ENCODE measurements around the gene TMEM266.
"Not testable (repeated sequence)": the region's sequence is repeated elsewhere in the genome, so short reads cannot be mapped to it uniquely, and the experiment has no call there.

Gene TMEM266, protein sequence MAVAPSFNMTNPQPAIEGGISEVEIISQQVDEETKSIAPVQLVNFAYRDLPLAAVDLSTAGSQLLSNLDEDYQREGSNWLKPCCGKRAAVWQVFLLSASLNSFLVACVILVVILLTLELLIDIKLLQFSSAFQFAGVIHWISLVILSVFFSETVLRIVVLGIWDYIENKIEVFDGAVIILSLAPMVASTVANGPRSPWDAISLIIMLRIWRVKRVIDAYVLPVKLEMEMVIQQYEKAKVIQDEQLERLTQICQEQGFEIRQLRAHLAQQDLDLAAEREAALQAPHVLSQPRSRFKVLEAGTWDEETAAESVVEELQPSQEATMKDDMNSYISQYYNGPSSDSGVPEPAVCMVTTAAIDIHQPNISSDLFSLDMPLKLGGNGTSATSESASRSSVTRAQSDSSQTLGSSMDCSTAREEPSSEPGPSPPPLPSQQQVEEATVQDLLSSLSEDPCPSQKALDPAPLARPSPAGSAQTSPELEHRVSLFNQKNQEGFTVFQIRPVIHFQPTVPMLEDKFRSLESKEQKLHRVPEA

DNA sequence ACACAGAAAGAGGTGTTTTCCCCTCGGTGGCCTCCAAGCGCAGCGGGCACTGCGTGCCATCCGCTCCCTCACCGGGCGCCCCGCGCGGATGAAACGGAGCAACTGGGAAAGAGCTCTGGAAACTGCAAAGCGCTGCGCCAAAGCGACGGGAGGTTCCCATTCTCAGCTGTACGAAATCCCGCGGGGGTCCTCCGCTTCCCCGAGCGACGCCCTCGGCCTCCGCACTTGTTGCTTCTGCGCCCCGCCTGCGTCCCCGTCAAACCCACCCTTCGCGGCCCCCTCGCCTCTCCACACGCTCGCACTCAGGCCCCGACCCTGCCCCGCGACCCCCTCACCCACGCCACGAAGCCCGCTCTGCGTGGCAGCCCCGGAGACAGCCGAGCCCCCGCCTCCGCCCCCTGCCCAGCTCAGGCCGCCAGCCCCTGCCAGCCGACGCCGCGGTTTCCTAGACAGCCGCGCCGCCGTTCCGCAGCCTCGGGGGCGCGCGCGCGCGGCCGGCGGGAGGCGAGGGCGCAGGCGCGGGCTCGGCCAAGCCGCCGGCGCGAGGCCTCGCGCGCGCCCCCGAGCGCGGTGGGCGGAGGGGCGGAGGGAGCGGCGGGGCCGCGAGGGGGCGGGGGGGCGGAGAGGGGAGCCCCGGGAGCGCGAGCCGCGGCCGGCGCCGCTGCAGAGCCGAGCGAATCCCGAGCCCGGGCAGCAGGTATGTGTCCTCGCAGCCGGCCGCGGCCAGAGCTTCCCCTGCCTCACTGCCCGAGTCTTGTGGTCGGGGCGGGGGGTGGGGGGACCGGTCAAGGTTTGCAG lies at the start of gene TMEM266:
Gene TMEM266, plus strand, starts transcription at position 666 of the 798 bp plus-strand sequence. CDS start 74,279 bp downstream, outside the sequence.
- DNase-seq (ENCODE audit: low read depth): no peak

DNA sequence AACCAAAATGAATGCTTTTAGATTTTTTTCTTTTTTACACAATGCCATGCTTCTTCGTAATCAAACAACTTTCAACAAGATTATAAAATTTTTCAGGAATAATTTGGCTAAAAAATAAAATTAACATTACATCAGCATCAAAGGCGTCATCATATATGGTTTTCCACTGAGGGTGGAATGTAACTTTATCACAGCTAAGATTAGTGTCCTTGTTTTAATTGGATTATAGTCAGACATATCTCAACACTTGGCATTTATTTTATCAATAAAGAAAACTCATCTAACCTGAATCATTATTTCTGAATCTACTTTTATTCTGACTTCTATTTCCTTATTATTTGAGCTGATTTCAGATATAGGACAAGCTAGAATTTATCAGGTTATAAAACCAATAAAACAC lies 49.2 kb upstream of the TMEM266 start:
- no peak for DNase-seq (ENCODE audit: low read depth)

DNA sequence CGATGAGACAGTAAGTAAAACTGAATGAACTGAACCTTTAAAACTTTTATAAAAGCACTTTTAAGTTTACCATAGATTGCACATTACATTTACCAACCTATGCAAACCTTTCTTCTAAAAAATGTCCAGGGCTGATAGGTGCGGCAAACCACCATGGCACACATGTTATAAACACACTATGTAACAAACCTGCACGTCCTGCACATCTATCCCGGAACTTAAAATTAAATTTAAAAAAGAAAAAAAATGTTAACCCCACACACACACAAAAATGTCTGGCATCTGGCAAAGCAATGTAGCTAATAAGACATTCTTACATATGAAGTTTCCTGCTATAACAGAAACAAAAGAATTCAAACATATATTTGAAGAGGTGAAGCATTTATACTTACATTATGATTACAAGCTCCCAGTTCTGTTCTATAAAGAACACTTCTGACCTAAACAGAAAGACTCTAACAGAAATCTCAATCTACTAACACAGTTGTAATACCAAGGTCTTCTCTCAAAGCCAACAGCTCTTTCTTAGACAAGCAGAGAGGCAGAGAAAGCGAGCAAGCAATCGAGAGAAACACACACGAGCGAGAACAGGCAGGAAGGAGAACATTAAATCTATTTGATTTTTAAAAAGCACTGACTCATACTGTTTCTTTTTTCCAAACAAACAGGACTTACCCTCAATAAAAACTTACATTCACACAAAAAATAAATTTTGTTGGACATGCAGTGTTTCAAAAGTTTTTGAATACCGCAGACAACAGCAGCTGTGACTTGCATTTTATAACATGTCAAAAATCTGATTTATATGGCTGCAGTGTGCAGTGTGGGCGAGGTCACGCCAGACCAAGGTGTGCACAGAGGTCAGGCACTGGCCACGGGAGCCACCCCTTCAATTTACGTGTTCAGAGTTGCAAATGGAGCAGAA lies 47.9 kb upstream of the TMEM266 start, which contains the start of gene NRG4:
Gene NRG4, minus strand, starts transcription at position 798 of the 925 bp plus-strand sequence. CDS start 1,194 bp downstream, outside the sequence.
- no peak for DNase-seq (ENCODE audit: low read depth)

DNA sequence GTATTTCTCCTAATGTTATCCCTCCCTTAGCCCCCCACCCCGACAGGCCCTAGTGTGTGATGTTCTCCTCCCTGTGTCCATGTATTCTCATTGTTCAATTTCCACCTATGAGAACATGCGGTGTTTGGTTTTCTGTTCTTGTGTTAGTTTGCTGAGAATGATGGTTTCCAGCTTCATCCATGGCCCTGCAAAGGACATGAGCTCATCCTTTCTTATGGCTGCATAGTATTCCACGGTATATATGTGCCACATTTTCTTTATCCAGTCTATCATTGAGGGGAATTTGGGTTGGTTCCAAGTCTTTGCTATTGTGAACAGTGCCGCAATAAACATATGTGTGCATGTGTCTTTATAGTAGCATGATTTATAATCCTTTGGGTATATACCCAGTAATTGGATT lies 46.3 kb upstream of the TMEM266 start:
- DNase-seq (ENCODE audit: low read depth): not testable (repeated sequence)

DNA sequence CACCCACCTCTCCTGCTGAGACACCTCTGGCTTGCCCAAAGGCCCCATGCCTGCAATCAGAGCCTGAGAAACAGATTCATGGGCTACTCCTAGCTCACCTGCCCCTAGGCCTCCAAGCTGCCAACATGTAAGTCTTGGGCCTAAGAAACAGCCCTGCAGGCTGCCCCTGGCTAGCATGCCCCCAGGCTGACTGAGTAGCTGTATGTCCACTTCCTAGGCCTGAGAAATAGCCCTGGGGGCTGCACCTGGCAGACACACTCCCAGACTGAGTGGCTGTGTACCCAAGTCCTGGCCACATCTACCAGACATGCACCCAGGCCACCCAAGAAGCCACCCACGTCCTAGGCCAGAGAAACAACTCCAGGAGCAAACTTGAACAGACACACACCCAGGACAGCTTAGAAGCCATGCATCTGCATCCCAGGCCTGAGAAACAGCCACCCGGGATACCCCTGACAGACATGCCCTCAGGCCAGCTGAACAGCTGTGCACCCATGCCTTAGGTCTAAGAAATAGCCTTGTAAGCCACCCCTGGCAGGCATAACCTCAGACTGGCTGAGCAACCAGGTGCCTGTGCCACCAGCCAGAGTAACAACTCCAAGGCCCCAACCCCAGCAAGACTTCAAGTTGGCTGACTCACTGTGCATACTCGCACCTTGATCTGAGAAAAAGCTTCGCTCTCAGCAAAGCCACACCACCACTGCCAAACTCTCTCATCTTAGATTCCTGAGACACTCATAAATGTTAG lies 35.6 kb upstream of the TMEM266 start:
- no peak for DNase-seq (ENCODE audit: low read depth)

DNA sequence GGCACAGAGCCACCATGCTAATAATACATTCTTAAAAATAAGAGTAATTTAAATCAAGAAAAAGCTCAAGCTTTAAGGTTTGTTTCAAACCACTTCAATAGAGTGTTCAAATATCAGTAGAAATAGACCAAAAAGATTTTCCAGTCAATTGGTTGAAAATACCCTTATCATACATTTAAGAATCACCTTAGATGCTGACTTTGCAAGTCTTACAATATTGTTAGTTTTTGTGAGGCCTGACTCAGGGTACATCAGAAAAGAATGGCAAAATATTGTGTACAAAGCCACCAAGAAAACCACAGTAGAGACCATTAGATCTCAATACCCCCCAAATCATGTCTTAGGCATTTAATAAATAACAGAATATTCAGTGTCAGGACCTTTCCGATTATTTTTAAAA lies 27.7 kb upstream of the TMEM266 start:
- no peak for DNase-seq (ENCODE audit: low read depth)

DNA sequence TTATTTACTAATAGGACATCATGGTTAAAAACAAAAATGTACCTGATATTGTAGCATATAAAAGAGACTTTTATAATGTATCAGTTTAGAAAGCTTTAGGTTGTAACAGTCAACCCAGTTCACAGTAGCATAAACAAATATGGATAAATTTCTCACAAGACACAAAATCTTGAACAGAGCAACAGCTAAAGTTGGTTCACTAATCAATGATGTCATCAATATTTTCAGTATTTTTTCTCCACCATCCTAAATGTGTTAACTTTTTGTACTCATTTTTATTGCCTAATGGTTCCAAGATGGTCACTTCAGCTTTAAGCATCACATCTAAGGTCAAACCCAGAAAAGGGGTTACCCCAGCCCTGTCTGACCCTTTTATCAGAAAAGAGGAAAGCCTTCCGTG lies 26.3 kb upstream of the TMEM266 start:
- DNase-seq (ENCODE audit: low read depth): no peak

DNA sequence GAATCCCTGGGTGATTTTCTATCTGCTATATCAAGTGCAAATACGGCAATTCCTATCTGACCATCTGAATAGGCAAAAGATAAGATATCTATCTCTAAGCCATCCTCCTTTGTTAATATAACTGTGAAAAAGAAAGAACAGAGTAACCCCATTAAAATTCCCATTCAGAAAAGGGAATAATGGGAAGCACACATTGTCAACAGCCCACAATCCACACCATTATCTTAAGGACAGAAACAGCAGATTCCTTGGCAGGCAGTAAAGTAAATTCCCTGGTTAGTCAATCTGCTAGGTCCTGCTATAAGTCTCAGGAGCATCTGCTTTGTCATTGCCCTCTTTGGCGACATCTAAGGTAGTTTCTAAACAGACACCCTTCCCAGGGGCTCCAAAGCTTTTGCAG lies 25.7 kb upstream of the TMEM266 start:
- DNase-seq (ENCODE audit: low read depth): no peak

DNA sequence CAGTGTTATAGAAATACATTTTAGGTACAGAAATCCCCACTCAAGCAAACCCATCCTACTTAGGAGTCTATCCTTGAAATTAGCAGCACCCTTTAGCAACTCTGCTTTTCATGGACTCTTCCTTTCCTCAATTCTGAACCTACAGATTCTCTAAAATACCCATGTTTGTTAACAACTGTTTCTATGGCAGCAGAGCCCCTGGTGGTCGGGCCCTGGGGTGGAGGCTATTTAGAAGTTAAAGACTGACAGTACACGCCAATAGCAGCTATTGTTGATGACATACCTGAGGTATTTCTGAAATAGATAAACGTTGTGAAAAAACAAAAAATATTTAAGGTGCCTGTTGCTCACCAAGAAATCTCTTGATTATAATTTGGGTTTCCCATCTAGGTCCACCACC lies 24.2 kb upstream of the TMEM266 start:
- no peak for DNase-seq (ENCODE audit: low read depth)

DNA sequence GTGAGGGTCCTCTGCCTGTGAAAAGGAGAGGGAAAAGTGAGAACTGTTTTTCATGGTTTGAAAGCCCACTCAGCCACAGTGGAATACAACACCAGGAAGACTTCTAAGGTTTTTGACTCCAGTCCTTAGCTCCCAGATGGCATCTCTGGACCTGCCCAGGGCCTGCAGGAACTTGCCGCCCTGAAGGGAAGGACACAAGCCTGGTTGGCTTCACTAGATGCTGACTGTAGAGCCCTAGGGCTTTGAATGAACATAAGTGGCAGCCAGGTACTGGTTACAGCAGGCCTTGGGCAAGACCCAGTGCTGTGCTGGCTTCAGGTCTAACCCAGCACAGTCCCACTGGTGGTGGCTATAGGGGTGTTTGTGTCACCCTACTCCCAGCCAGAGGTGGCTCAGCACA lies 21.3 kb upstream of the TMEM266 start:
- no peak for DNase-seq (ENCODE audit: low read depth)

DNA sequence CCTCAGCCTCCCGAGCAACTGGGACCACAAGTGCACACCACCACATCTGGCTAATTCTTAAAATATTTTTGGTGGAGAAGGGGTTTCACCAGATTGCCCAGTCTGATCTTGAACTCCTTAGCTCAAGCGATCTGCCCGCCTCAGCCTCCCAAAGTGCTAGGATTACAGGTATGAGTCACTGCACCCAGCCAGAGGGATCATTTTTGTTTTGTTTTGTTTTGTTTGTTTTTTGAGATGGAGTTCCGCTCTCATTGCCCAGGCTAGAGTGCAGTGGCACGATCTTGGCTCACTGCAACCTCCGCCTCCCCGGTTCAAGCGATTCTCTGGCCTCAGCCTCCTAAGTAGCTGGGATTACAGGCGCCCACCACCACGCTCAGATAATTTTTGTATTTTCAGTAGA lies 5.6 kb upstream of the TMEM266 start:
- not testable (repeated sequence) for DNase-seq (ENCODE audit: low read depth)

DNA sequence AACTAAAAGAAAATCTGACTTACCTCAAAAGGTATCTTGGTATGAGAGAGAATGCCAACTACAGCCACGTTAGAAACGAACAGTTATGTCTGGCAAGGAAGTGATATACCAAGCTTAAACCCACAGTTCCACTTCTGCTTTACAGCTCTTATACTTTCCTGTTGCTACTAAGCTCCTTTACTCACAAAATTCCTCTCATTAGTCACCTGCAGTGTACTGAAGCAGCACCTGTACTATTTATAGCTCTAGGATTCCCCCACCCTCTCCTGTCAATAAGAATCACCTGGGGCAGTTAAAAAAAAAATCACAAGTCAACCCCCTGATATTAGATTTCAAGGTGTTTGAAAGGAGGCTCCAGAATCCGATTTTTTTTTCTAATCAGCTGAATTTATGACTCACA lies 2.9 kb upstream of the TMEM266 start:
- no peak for DNase-seq (ENCODE audit: low read depth)

DNA sequence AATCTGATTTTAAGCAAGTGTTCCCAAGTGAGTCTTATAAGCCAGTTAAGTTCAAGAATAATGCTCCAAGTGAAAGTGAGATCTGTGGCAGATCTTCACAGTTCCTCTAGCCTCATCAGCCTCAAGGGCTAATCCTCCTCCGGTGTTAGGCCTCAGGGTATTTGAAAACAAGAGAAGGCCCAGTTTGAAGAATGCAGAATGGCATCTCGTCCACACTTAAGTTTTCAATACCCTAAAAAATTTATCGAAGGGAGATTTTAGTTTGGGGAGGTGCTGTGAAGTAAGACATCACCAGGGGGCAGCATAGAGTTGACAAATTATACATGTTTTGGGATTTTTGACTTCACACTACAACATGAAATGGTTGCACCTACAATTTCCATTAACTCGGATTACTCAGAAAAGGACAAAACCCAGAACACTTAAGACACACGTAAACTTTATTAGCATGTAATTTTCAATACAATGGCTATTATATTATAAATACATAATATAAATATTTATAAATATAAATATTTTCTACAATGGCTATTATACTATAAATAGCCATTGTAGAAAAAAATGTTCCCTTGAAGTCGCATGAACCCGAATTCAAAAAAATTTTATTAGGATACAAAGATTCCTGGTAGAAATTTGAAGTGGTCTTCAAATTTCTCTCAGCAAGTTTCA lies 2.3 kb upstream of the TMEM266 start:
- no peak for DNase-seq (ENCODE audit: low read depth)

DNA sequence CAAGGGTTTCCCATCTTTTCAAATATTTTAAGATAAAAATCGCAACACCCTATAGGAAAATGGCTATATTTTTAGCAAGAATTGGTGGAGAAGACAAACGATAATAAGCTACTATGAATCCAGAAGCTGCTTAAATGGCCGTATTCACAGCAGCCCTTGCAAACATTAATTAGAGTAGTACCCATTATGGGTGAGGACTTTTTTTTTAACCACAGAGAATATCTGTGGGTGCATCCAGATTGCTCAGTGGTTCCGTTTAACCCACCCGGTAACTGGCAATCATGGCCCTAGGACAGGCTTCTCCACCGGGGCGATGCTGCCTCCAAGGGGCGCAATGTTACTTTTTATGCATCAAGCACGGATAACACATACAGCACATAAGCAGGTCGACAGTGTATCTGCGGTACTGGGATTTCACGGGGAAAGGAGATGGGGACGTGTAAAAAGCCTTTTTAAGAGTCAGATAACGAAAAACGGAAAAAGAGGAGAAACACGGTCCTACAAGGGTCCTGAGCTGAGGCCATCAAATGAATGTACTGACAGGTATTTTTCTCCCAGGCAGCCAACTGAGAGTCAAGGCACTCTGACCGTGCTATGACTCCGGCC lies 968 bp upstream of the TMEM266 start:
- no peak for DNase-seq (ENCODE audit: low read depth)

DNA sequence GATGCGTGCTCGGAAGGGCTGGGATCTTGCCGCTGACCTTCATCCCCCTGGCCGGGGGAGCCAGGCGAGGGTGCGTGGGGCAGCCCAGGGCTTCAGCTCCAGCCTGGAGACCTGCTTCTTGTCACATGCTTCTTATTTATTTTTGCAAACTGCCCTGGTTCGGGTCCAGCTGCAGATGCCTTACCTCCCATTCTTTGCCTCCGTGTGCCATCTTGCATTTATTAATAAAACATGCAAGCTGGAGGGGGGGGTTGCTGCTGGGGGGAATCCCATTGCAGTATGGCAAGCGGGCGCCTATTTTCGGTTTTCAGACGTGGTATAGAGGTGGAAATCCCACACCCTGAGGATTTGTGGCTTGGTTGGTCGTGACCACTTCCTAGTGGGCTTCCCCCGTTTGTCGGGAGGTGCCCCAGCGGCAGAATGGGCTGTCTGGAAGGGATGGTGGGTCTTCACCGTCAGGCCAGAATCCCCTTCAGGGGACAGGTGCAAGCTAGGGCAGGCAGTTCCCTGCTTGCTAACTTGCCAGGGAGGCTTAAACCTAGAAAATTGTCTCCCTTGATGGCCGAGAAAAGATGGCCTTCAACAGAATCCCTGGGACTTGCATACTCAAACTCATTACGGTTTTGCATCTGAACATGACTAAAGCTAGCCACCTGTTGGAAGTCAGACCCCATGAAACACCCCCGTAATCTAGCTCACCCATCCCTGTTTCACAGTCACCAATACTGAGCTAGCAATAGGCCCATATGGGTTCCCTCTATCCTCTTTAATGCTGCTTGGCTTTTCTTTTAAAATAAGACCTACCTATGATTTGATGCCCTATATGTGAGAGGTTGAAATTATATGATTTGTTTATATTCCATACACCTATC lies 569 bp downstream of the TMEM266 start:
- DNase-seq (ENCODE audit: low read depth): no peak

DNA sequence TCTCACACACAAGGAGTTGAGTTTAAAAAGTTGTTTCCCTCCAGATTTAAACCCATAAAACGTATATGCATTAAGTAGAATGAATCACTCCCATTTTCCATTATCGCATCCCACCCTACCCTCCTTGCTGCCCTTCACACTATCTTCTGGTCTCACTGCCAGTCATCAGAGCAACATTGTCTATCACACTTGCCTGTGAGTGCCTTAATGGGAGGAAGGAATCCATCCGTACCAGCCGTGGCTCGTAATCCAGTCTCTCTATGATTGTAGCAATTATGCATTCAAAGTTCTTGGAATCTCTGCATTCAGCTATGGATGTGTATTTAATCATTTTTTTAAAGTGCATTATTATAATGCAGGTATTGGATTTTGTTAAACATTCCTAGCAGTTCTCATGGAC lies 1.9 kb downstream of the TMEM266 start:
- no peak for DNase-seq (ENCODE audit: low read depth)

DNA sequence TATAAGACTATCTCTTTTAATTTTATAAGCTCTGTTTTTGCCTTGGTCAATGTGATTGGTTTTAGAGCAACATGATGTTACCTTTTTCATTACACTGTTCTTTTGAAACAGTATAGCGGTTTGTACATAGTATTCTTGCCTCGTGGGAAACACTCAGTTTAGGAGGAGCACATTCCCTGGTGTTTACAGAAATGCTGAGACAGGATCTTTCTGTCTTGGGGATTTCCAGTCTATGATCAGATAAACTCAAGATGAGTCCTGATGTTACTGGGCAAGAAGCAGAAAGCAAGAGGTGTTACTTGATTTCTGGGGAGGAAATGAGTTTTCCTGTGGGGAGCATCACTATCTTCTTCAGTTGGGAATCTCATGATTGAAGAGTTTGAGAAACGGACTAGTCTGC lies 2.5 kb downstream of the TMEM266 start:
- no peak for DNase-seq (ENCODE audit: low read depth)

DNA sequence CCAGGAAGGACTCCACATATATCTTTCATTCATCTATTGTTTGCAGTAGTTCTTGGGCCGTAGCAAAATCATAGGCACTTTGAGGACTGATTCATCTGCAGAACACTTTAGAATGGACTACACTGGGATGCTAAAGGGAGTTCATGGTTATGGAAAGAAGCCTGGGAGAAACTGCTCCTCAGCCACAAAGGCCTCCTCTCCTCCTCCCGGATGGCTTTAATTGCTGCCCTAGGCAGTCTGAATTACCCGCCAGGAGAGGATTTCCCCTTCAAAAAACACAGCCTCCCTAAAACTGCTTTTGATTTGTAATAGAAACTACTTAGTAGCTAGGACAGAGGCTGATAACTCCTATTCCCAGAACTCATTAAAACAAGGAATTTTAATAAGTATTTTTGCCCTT lies 4.6 kb downstream of the TMEM266 start:
- no peak for DNase-seq (ENCODE audit: low read depth)

DNA sequence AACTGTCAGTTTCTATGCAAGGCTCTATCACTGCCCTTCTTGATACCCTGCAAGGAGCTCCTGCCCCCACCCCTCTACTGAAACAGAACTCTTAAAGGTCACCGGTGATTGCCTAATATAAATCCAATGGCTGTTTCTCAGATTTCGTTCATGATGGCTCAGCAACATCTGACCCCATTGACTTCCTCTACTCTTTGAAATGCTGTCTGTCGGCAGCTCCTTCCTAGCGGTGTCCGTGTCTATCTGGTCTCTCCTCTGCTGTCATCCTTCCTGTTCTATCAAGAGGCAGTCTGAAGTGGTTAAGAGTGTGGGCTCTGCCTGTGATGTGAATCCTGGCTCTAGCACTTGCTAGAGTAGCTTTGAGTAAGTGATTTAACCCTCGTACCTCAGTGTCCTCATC lies 5.5 kb downstream of the TMEM266 start:
- no peak for DNase-seq (ENCODE audit: low read depth)

All from fibroblast of gingiva (primary cell).